GM12878 (cell line): ENCODE measurements around the gene GUCA2B. TPM values are rescaled to one million over a fixed set of nuclear protein-coding genes. Genes with fewer than 3 reads are reported as not detected.

ENCODE experiments used
- ATAC-seq: fragments of 200-7000 bp; cut with Tn5 transposase; 3 replicates; pipeline ENCODE4 v1.9.1; 2020; ENCODE audit warnings: mild to moderate bottlenecking, moderate library complexity
- BruUV-seq: library from RNA; stranded (reverse); fragments of 400-500 nt; replicated peaks from 2 replicates; lab custom pipeline; 2021; lab: Mats Ljungman, UMichigan
- CTCF ChIA-PET: fragments of 300-600 bp; sonication (Branson Sonifier 250); formaldehyde crosslinking; extraction: SDS; loops from one replicate; lab custom pipeline; 2021; ENCODE audit warnings: inconsistent platforms; lab: Yijun Ruan, JAX
- POLR2A ChIA-PET: fragments of 350-600 bp; formaldehyde crosslinking; extraction: SDS; loops from one replicate; lab custom pipeline; 2021; ENCODE audit warnings: inconsistent platforms; lab: Charles Lee
- RAD21 ChIA-PET: fragments of 300-600 bp; sonication (Branson Sonifier 250); formaldehyde crosslinking; loops from one replicate; lab custom pipeline; 2023; ENCODE audit warnings: antibody characterized with exemption; ENCODE audit not compliant: unreplicated experiment; lab: Charles Lee
- SMC1A ChIA-PET: fragments of 300-600 bp; sonication (Branson Sonifier 250); formaldehyde crosslinking; loops from one replicate; lab custom pipeline; 2023; ENCODE audit not compliant: unreplicated experiment, uncharacterized antibody; lab: Charles Lee
- DNase-seq: peaks from one replicate; pipeline ENCODE4 v3.0.0-alpha.2; 2011; ENCODE audit warnings: low read depth, low spot score
- FAIRE-seq: peaks from 3 replicates; lab custom pipeline; 2011; peaks lifted over from hg19 to GRCh38; lab: Jason Lieb, UNC
- H2AFZ ChIP-seq: 2 replicates; pipeline ENCODE4 v1.6.0; 2011; ENCODE audit warnings: low read depth, low read length, control low read depth; ENCODE audit not compliant: control insufficient read depth
- H3K27ac ChIP-seq: 2 replicates; pipeline ENCODE4 v1.5.1; 2011; ENCODE audit warnings: control low read depth; ENCODE audit not compliant: control insufficient read depth, insufficient read depth
- H3K27me3 ChIP-seq, 2 experiments: replicated peaks in 1 of 2; 2 replicates each; pipeline versions ENCODE4 v1.6.0 to v1.6.1; 2011; ENCODE audit warnings: low read length in 1 of 2; ENCODE audit not compliant: control insufficient read depth in 2 of 2, insufficient read depth in 2 of 2
- H3K36me3 ChIP-seq, 2 experiments: 2 replicates each; pipeline ENCODE4 v1.5.1; 2011; ENCODE audit warnings: low read length in 1 of 2; ENCODE audit not compliant: control insufficient read depth in 2 of 2, insufficient read depth in 2 of 2
- H3K4me1 ChIP-seq: 2 replicates; pipeline ENCODE4 v1.6.1; 2011; ENCODE audit warnings: mild to moderate bottlenecking, low read length, moderate library complexity, mixed read lengths; ENCODE audit not compliant: control insufficient read depth, insufficient read depth
- H3K4me2 ChIP-seq: 2 replicates; pipeline ENCODE4 v1.6.0; 2011; ENCODE audit warnings: control low read depth; ENCODE audit not compliant: control insufficient read depth, insufficient read depth
- H3K4me3 ChIP-seq: fragments of 200-600 bp; sonication (generic); 2 replicates; pipeline ENCODE4 v1.5.1; 2016
- H3K79me2 ChIP-seq: 2 replicates; pipeline ENCODE4 v1.6.0; 2011; ENCODE audit warnings: low read length; ENCODE audit not compliant: control insufficient read depth, insufficient read depth
- H3K9ac ChIP-seq: 2 replicates; pipeline ENCODE4 v1.8.0; 2011; ENCODE audit warnings: low read length, control low read depth, mixed read lengths; ENCODE audit not compliant: control insufficient read depth, insufficient read depth
- H3K9me3 ChIP-seq: replicated peaks from 3 replicates; pipeline ENCODE4 v1.5.1; 2011; ENCODE audit warnings: mild to moderate bottlenecking, low read length; ENCODE audit not compliant: control insufficient read depth, insufficient read depth
- H4K20me1 ChIP-seq: 2 replicates; pipeline ENCODE4 v1.6.0; 2011; ENCODE audit not compliant: control insufficient read depth, insufficient read depth
- BMI1 ChIP-seq: fragments of 450-650 bp; IDR thresholded peaks from 2 replicates; pipeline ENCODE4 v1.6.1; 2016; ENCODE audit warnings: mild to moderate bottlenecking, moderate library complexity, borderline replicate concordance
- CBFB ChIP-seq: IDR thresholded peaks from 2 replicates; pipeline ENCODE4 v1.6.1; 2016; ENCODE audit warnings: antibody characterized with exemption, low read depth
- EP300 ChIP-seq, 2 experiments: fragments of 150-350 bp in 1 of 2; IDR thresholded peaks; 2 replicates each; pipeline ENCODE4 v1.6.1; 2011 to 2012; ENCODE audit warnings: low read depth in 2 of 2, low read length in 2 of 2, borderline replicate concordance in 1 of 2, improper control_type of control experiment in 1 of 2, inconsistent platforms in 1 of 2; ENCODE audit not compliant: control insufficient read depth in 1 of 2
- IRF4 ChIP-seq: IDR thresholded peaks from 2 replicates; pipeline ENCODE4 v1.6.1; 2011; ENCODE audit warnings: low read depth, low read length
- JUNB ChIP-seq: IDR thresholded peaks from 2 replicates; pipeline ENCODE4 v1.6.1; 2016; ENCODE audit warnings: antibody characterized with exemption, mild to moderate bottlenecking
- KAT2A ChIP-seq: conservative IDR thresholded peaks from 2 replicates; pipeline ENCODE4 v1.6.1; 2011; ENCODE audit warnings: low read depth, low read length; ENCODE audit not compliant: control insufficient read depth
- MTA2 ChIP-seq: fragments of 450-650 bp; IDR thresholded peaks from 2 replicates; pipeline ENCODE4 v1.6.1; 2016; ENCODE audit warnings: low read depth, mild to moderate bottlenecking, moderate library complexity
- MYC ChIP-seq: IDR thresholded peaks from 2 replicates; pipeline ENCODE4 v1.6.1; 2011; ENCODE audit warnings: mild to moderate bottlenecking, low read length, moderate library complexity, inconsistent platforms; ENCODE audit not compliant: insufficient read depth, insufficient replicate concordance, insufficient read length, severe bottlenecking
- NBN ChIP-seq: fragments of 450-650 bp; IDR thresholded peaks from 2 replicates; pipeline ENCODE4 v1.6.1; 2016
- PML ChIP-seq: IDR thresholded peaks from 2 replicates; pipeline ENCODE4 v1.6.1; 2012; ENCODE audit warnings: low read length, inconsistent platforms
- POLR2A ChIP-seq: IDR thresholded peaks from 2 replicates; pipeline ENCODE4 v1.6.1; 2011; ENCODE audit warnings: low read depth, mild to moderate bottlenecking, low read length
- SKIL ChIP-seq: fragments of 450-650 bp; IDR thresholded peaks from 2 replicates; pipeline ENCODE4 v1.6.1; 2017; ENCODE audit warnings: mild to moderate bottlenecking, low read depth, inconsistent platforms; ENCODE audit not compliant: poor library complexity, severe bottlenecking
- SMAD1 ChIP-seq: fragments of 450-650 bp; IDR thresholded peaks from 2 replicates; pipeline ENCODE4 v1.6.1; 2018; ENCODE audit warnings: mild to moderate bottlenecking, low read depth; ENCODE audit not compliant: partially characterized antibody
- ZNF384 ChIP-seq: IDR thresholded peaks from 2 replicates; pipeline ENCODE4 v1.6.1; 2012; ENCODE audit warnings: low read depth, mild to moderate bottlenecking, low read length, improper control_type of control experiment, borderline replicate concordance
- WGBS: methylation state at CpG from one replicate; pipeline ENCODE4 v1.1.6; 2016; ENCODE audit warnings: low lambda C conversion rate; ENCODE audit not compliant: insufficient replicate concordance, insufficient coverage; ENCODE audit errors: missing lambda C conversion rate; 5-methylcytosine and 5-hydroxymethylcytosine counted together
- in situ Hi-C: fragments of 300-500 bp; cut with MboI; formaldehyde crosslinking; loops from 9 replicates; pipeline ENCODE4 v1.14.3; 2018; ENCODE audit warnings: mixed read lengths
- intact Hi-C: fragments of 100-400 bp; cut with micrococcal nuclease; formaldehyde crosslinking; loops from one replicate; pipeline ENCODE4 v1.14.2; 2022; ENCODE audit not compliant: unreplicated experiment
- polyA plus RNA-seq, 11 experiments: library from polyadenylated mRNA; depleted of rRNA in 4 of 11; unstranded in 6 of 11; stranded (reverse) in 5 of 11; fragments of >200 nt; fragmentation: Nextera tagmentation in 4 of 11; fragmentation: Illumina TruSeq in 1 of 11; extraction: Ambion mirVana in 4 of 11; extraction: Trizol in 1 of 11; gene quantifications; 1 replicate in 1 of 11; 2 replicates in 10 of 11; pipeline versions ENCODE4 v1.2.1 to v1.2.3, GENCODE V29; 2011 to 2016; ENCODE audit warnings: inconsistent platforms in 2 of 11, missing spikeins in 2 of 11, low read depth in 1 of 11
- total RNA-seq, 4 experiments: library from RNA; depleted of rRNA in 3 of 4; stranded (reverse); fragments of >200 nt in 3 of 4; fragmentation: Illumina TruSeq in 1 of 4; extraction: Trizol in 1 of 4; gene quantifications; 2 replicates each; pipeline versions ENCODE4 v1.2.1 to v1.2.3, GENCODE V29; 2013 to 2021

Gene GUCA2B
- total and polyA plus RNA-seq, 10 of the 15 experiments (the other 5 are each of a cell fraction or from before 2014, with no cell fraction given) = not detected

- Histone ChIP-seq H4K20me1 (no peaks in the 10 kb centered on the region), H3K79me2 (no peaks in the 10 kb centered on the region), H3K36me3 (no peaks in the 10 kb centered on the region), H3K27me3 (no peaks in the 10 kb centered on the region), H3K27ac (no peak overlapping the region), H3K9ac (no peak overlapping the region), H3K4me2 (no peak overlapping the region), H3K9me3 (no peaks in the 10 kb centered on the region; the same call in 2 of the 3 replicates)
- ChIA-PET SMC1A (no interaction called here), RAD21 (no interaction called here)
- FAIRE-seq (no peak), ATAC-seq (no peak)
- WGBS = 16% methylated on average over 3 of the region's 3 CpGs
- BruUV-seq = no TSS peak
- intact Hi-C loops (no loop called here), in situ Hi-C loops (no loop called here)
- no peak for TF ChIP-seq NBN
- TF ChIP-seq MTA2 = no peak
- TF ChIP-seq KAT2A = no peak
- no peak for TF ChIP-seq CBFB
- no peak for TF ChIP-seq EP300 (IDR thresholded peaks at IDR 0.05; ENCODE audit: borderline replicate concordance in 1 of 2, control insufficient read depth in 1 of 2, low read depth in 2 of 2, low read length in 2 of 2)
- no peak for TF ChIP-seq SMAD1
- TF ChIP-seq MYC = no peak
- TF ChIP-seq ZNF384 = no peak
- no peak for TF ChIP-seq POLR2A
- no peak for TF ChIP-seq IRF4
- TF ChIP-seq SKIL = no peak
- TF ChIP-seq JUNB = no peak
- no peak for TF ChIP-seq BMI1
- no peak for TF ChIP-seq PML
- TF ChIP-seq, all 136 proteins: peak for 0
- H3K4me3 ChIP-seq = no peak overlapping the region
- no peaks in the 10 kb centered on the region for H3K4me1 ChIP-seq
- H2AFZ ChIP-seq = no peak overlapping the region
- no peak for DNase-seq
- POLR2A ChIA-PET = no interaction called here
- CTCF ChIA-PET = interaction anchor here (0.6 to 1.6 kb wide), 4 partner anchors 10 to 298 kb away, joined by 3 read pairs; no protein-coding TSS in a partner anchor
Measured at GRCh38 chr1:42109600-42109999, 43.6 kb upstream of the GUCA2B start.
